ENCODE measurements around the gene TAS2R16. TPM values are rescaled to one million over a fixed set of nuclear protein-coding genes. Genes with fewer than 3 reads are reported as not detected.

TAS2R16 gene, protein sequence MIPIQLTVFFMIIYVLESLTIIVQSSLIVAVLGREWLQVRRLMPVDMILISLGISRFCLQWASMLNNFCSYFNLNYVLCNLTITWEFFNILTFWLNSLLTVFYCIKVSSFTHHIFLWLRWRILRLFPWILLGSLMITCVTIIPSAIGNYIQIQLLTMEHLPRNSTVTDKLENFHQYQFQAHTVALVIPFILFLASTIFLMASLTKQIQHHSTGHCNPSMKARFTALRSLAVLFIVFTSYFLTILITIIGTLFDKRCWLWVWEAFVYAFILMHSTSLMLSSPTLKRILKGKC
- not detected for total RNA-seq
- long read RNA-seq, result 0 reads

DNA sequence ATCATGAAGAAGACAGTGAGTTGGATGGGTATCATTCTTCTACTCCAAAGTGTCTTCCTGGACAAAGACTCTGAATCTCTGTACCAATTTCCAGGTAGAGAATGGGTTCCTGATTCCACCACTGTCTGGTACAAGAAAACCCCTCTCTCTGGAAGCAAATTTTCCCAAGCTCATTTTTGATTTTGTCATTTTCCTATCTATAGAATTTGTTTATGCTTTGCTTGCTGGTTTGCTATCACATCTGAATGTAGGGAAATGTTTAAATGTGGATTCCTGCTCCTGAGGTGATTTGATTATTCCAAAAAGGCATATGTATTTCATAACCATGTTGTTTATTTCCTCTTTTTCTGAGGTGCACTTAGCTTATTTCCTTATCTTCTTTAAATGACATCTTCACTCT lies at the start of gene TAS2R16:
Gene TAS2R16 (minus strand): TSS at position 101 of the 400 bp plus-strand sequence. CDS start 66 bp downstream, at position 35.
- ATAC-seq (no peak), DNase-seq (no peak)
- intact Hi-C loops (cut with micrococcal nuclease), result no loop called here

DNA sequence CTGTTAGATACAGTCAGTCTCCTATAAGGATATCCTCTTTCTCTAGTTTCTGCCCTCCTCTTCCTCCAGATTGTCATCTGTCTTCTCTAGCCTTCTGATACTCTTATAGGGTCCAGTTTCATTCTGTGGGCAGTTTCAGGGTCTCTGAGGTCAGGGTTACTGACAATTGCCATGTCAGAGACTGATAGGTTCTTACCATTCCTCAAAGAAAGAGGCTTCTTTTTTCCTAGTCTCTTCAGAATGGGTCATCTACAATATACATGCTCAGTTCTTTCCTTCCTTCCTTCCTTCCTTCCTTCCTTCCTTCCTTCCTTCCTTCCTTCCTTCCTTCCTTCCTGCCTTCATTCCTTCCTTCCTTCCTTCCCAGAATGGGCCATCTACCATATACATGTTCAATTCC lies 48.1 kb upstream of the TAS2R16 start:
- ATAC-seq (no peak), DNase-seq (no peak)
- intact Hi-C loops (cut with micrococcal nuclease), result no loop called here

- ATAC-seq, result no peak
These were observed 45.6 kb upstream of the TAS2R16 start for GRCh38 chr7:123041101-123041500.

DNA sequence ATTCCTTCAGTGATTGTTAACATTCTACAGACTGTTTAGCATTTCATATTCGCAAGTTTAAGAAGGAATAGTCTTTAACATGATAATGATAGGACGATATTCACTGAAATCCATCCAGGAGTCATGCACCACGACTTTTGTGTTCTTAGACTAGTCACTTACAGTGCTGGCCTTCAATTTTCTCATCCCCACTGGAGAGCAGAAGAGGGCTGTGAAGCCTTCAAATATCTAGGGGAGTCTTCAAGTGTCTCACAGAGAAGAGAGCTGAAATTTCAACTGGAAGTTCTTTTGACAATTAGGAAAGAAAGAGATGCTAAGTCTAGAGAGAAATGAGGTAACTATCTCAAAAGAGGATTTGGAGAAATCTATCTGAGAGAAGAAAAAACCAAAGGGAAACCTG lies 43.8 kb upstream of the TAS2R16 start:
- no peak for ATAC-seq
- no peak for DNase-seq
- intact Hi-C loops (cut with micrococcal nuclease), result no loop called here

More at GRCh38 chr7:123041101-123041500, 45.6 kb upstream of the TAS2R16 start:
- intact Hi-C loops (cut with micrococcal nuclease), result no loop called here
- no peak for DNase-seq

DNA sequence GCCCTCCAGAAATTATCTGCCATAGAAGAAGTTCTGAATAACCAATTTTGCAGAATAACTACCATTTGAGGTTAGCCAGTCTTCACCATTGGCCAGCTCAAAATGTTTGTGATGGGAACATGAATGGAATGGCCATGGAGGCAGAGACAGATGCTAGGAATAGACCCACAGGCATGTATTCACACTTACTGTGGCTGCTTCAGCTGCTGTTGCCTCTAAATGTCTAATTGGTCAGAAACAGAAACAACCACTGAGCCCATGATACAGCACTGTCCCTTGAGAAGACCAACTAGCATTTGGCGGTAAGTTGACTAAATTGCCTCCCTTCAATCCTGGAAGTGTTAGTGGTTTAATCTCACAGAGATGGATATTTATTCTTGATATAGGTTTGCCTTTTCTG lies 38.6 kb upstream of the TAS2R16 start:
- ATAC-seq (no peak), DNase-seq (no peak)
- intact Hi-C loops (cut with micrococcal nuclease), result no loop called here

- ATAC-seq (no peak), DNase-seq (no peak)
- intact Hi-C loops (cut with micrococcal nuclease), result no loop called here
These were observed 35.1 kb upstream of the TAS2R16 start for GRCh38 chr7:123030631-123031030.

GRCh38 chr7:123028339-123028738 lies 32.8 kb upstream of the TAS2R16 start:
- ATAC-seq, result no peak
- intact Hi-C loops (cut with micrococcal nuclease), result no loop called here
- no peak for DNase-seq

- DNase-seq (no peak), ATAC-seq (no peak)
- intact Hi-C loops (cut with micrococcal nuclease), result no loop called here
These were observed 30.8 kb upstream of the TAS2R16 start for GRCh38 chr7:123026251-123026650.

DNA sequence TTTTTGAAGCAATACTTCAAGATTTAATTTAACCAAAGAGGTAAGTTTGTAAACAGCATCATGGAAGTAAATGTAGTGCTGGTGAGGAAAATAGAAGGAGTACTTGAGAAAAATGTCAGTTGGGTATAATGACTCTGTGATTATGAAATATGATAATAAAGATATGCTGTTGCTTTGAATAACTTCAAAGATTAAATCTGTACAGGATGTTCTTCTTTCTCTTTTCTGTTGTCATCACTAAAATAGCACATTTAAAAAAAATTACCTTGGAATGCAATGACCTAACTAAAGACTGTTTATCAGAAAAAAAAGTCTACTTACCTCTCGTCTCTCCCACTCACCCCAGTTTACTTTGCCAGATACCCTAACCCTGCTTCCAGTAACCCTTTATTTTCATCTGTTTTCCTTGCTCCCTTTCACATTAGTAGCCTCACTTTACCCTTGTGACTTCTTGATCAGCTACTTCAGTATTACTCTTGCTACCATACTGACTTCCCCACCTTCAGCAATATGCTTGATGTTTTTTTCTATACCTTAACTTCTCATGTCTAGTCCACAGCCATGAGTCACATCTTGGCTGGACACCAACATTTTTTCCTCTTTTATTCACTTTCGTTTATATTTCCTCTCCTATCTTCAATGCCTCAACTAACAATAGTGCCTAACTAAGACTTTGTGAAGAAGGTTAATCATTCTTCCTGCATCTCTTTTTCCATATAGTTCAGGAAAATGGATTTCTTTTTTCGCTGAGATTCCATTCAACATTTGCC lies 29.7 kb upstream of the TAS2R16 start:
- ATAC-seq (no peak), DNase-seq (no peak)
- intact Hi-C loops (cut with micrococcal nuclease), result no loop called here

- ATAC-seq (no peak), DNase-seq (no peak)
- intact Hi-C loops (cut with micrococcal nuclease), result no loop called here
These were observed 27.6 kb upstream of the TAS2R16 start for GRCh38 chr7:123023126-123023525.

- no peak for DNase-seq
- no peak for ATAC-seq
- intact Hi-C loops (cut with micrococcal nuclease), result no loop called here
These were observed 27.1 kb upstream of the TAS2R16 start for GRCh38 chr7:123022576-123022975.

GRCh38 chr7:123012435-123012834 lies 16.9 kb upstream of the TAS2R16 start:
- ATAC-seq (no peak), DNase-seq (no peak)
- intact Hi-C loops (cut with micrococcal nuclease), result no loop called here

- intact Hi-C loops (cut with micrococcal nuclease), result no loop called here
- DNase-seq (no peak), ATAC-seq (no peak)
These were observed 16.4 kb upstream of the TAS2R16 start for GRCh38 chr7:123011766-123012369.

DNA sequence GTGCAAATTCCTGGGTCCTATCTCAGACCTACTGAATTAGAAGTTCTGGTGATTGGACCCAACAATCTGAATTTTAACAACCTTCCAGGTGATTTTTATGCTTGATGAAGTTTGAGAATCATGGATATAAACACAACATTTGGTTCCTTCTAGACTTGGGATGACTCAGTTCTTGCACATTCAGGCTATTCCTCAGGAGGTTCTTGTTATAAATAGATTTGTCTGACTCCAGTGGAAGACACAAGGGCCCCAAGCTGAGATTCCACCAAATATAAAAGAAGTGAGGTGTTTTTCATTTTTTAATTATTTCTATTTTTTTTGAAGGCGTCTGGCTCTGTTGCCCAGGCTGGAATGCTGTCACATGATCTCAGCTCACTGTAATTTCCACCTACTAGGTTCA lies 9.4 kb upstream of the TAS2R16 start:
- intact Hi-C loops (cut with micrococcal nuclease), result no loop called here
- ATAC-seq, result no peak

DNA sequence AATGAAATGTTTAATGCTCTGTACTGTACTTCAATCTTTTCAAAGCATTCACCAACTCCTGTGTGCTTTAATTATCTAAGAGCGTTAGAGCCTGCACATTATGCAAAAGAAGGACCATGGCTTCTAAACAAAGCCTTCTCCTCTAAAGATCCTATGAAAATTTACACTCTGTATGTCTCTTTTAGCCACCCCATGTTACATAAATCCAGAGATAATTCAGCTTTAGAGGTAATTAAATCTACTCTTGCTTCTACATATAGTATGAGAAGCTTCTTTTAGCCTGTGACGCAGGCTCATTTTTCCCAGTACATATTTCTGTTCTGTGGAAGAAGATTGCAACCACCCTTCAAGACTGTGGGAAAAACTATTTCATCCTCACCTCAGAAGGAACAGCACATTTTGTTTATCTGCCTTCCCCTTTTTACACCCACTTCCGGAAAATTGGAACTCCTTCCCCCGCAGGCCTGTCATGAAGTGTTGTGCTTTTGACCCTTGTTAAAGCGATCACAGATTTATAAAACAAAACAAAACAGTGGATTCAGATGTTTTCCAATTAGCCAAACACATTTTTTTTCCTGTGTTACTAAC lies 8.1 kb upstream of the TAS2R16 start:
- no peak for DNase-seq
- no peak for ATAC-seq
- intact Hi-C loops (cut with micrococcal nuclease), result no loop called here

More for the DNA sequence above, 9.4 kb upstream of the TAS2R16 start:
- no peak for DNase-seq

DNA sequence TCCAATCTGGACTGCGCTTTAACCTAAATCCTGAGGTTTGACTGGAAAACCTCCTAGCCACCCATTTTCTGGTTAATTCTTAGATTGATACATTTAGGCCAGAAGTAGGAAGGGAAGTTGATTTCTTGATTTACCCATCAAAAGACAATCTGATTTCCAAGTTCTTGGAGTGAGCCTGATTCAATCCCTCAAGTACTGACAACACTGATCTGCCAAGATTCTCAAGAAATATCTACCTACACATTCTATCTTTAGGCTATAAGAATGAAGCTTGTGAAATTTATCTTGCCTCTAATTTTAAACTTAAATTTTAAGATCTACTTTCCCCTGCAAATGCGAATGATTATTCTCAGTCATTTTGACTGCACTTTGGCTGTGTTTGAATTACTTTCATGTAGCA lies 5.9 kb downstream of the TAS2R16 start:
- ATAC-seq, result no peak
- intact Hi-C loops (cut with micrococcal nuclease), result no loop called here

GRCh38 chr7:122989041-122989440 lies 6.5 kb downstream of the TAS2R16 start:
- no peak for ATAC-seq
- no peak for DNase-seq
- intact Hi-C loops (cut with micrococcal nuclease), result no loop called here

More for the DNA sequence above, 5.9 kb downstream of the TAS2R16 start:
- no peak for DNase-seq

DNA sequence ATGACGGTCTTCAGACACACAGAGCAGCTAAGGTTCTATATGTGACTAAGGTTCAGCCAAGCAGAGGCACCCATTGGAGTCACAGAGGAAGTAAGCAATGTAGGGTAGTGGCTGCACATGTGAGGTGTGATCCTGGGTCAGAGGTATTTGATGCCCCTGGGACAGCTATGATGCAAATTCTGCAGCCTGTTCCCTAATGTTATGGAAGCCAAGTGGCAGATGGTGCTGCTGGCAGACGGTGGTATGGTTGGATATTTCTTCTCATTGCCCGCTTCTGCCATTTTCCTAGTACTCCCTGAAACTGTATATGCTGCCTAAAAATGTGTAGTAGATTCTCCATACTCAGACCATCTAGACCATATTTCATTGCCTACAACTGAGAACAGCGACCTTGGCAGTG lies 7.2 kb downstream of the TAS2R16 start:
- intact Hi-C loops (cut with micrococcal nuclease), result no loop called here
- DNase-seq (no peak), ATAC-seq (no peak)

DNA sequence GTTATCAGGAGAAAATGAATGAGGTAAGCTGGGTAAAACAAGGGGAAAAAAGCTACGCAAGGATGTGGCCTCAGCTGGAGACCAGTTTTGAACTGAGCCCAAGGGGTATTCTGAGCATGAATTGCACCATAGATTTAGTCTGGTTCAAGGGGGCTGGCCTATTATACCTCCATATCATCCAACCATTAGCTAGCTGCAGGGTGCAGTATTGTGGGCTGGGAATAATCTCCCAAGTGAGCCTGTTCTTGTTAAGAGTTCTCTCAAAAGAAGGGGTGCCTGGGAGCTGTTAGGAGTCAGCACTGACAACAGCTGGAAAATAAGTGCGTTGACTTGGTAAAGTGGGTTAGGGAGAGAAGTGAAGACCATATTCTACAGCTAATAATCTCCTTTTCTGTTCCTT lies 8.0 kb downstream of the TAS2R16 start:
- DNase-seq, result no peak
- no peak for ATAC-seq
- intact Hi-C loops (cut with micrococcal nuclease), result no loop called here

DNA sequence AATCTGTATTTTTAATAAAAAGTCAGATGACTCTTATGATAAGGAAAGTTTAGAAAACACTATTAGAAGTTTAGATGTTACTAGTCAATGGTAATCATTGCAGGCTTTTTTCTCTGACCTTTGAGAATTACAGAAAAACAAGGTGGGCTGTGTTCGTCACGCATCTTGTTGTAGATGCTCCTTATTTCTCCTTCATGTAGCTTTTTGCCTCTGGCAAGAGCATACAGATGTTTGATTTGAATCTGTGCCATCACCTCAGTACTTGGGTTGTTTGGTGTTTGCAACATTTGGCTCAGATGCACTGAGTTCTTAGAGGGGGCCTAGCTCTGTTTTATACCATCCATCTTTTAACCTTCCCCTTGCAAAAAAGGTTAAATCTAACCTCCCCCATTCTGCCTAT lies 11.5 kb downstream of the TAS2R16 start:
- intact Hi-C loops (cut with micrococcal nuclease), result no loop called here
- ATAC-seq (no peak), DNase-seq (no peak)

Measured in left ventricle myocardium superior (tissue), 1 donor.